ENCODE measurements around the gene HHIPL1.

Gene HHIPL1

GRCh38 chr14:99648027-99648784, 3.3 kb downstream of the HHIPL1 start:
- no peak for TF ChIP-seq CTCF (IDR thresholded peaks at IDR 0.05)
- Histone ChIP-seq H3K27ac (no peak overlapping the region), H3K4me3 (no peak overlapping the region)
- no peak for DNase-seq (ENCODE audit: low spot score)

- H3K4me3 ChIP-seq: no peak overlapping the region
- no peak overlapping the region for H3K27ac ChIP-seq
- no peak for DNase-seq (ENCODE audit: low spot score)
- TF ChIP-seq CTCF (IDR thresholded peaks at IDR 0.05): no peak
Observed at GRCh38 chr14:99649219-99649618, 4.3 kb downstream of the HHIPL1 start.

- no peak for DNase-seq (ENCODE audit: low spot score)
- no peak overlapping the region for H3K4me3 ChIP-seq
- H3K27ac ChIP-seq: no peak overlapping the region
- TF ChIP-seq CTCF (IDR thresholded peaks at IDR 0.05): no peak
Observed at GRCh38 chr14:99649643-99650042, 4.7 kb downstream of the HHIPL1 start.

GRCh38 chr14:99650189-99650588, 5.3 kb downstream of the HHIPL1 start:
- DNase-seq (ENCODE audit: low spot score): no peak
- TF ChIP-seq CTCF (IDR thresholded peaks at IDR 0.05): no peak

GRCh38 chr14:99651953-99652746, 7.2 kb downstream of the HHIPL1 start:
- no peak for DNase-seq (ENCODE audit: low spot score)
- no peak for TF ChIP-seq CTCF (IDR thresholded peaks at IDR 0.05)
- no peak overlapping the region for H3K4me3 ChIP-seq
- H3K27ac ChIP-seq: no peak overlapping the region

More at GRCh38 chr14:99650189-99650588, 5.3 kb downstream of the HHIPL1 start:
- no peak overlapping the region for H3K4me3 ChIP-seq
- no peak overlapping the region for H3K27ac ChIP-seq

- Histone ChIP-seq H3K27ac (no peak overlapping the region), H3K4me3 (no peak overlapping the region)
- no peak for TF ChIP-seq CTCF (IDR thresholded peaks at IDR 0.05)
- no peak for DNase-seq (ENCODE audit: low spot score)
Observed at GRCh38 chr14:99654235-99654985, 9.5 kb downstream of the HHIPL1 start.

Measured in coronary artery (tissue), 2 donors.